ENCODE results near the gene LCN1.

LCN1 gene

GRCh38 chr9:135487281-135488012 is 33.8 kb upstream of the LCN1 start:
- no peak for DNase-seq
- H3K79me2 ChIP-seq (ENCODE audit: low read length): no peaks in the 10 kb centered on the region
- TF ChIP-seq EZH2phosphoT487 (IDR thresholded peaks at IDR 0.05; ENCODE audit: low read length) (no peak), EZH2 (optimal IDR thresholded peaks at IDR 0.05; ENCODE audit: low read depth, low read length) (no peak), CTCF (IDR thresholded peaks at IDR 0.05; ENCODE audit: low read length) (no peak)
- no peaks in the 10 kb centered on the region for H3K9me2 ChIP-seq (replicated peaks; ENCODE audit: insufficient read depth, low read length)
- no peaks in the 10 kb centered on the region for H3K9me3 ChIP-seq (replicated peaks; ENCODE audit: insufficient read depth, low read length)
- no peak overlapping the region for H3K9ac ChIP-seq (ENCODE audit: low read length)
- H3K27me3 ChIP-seq (replicated peaks; ENCODE audit: insufficient read depth, low read length): no peaks in the 10 kb centered on the region
- no peak overlapping the region for H2AFZ ChIP-seq (ENCODE audit: low read length)
- no peaks in the 10 kb centered on the region for H3K36me3 ChIP-seq (replicated peaks; ENCODE audit: insufficient read depth, low read length)
- H3K4me1 ChIP-seq (ENCODE audit: low read length): no peaks in the 10 kb centered on the region
- H3K27ac ChIP-seq (ENCODE audit: low read length): no peak overlapping the region
- H3F3A ChIP-seq (ENCODE audit: insufficient read depth, low read length): no peaks in the 10 kb centered on the region
- no peaks in the 10 kb centered on the region for H4K20me1 ChIP-seq (ENCODE audit: insufficient read depth, low read length)
- H3K4me2 ChIP-seq (ENCODE audit: low read depth, low read length): no peak overlapping the region
- no peak overlapping the region for H3K4me3 ChIP-seq (ENCODE audit: low read length)

- H3K9me3 ChIP-seq (replicated peaks; ENCODE audit: insufficient read depth, low read length): no peaks in the 10 kb centered on the region
- H3F3A ChIP-seq (ENCODE audit: insufficient read depth, low read length): no peaks in the 10 kb centered on the region
- H3K36me3 ChIP-seq (replicated peaks; ENCODE audit: insufficient read depth, low read length): no peaks in the 10 kb centered on the region
- H3K27me3 ChIP-seq (replicated peaks; ENCODE audit: insufficient read depth, low read length): no peaks in the 10 kb centered on the region
- H3K27ac ChIP-seq (ENCODE audit: low read length): no peak overlapping the region
- H3K9me2 ChIP-seq (replicated peaks; ENCODE audit: insufficient read depth, low read length): no peaks in the 10 kb centered on the region
- H3K4me2 ChIP-seq (ENCODE audit: low read depth, low read length): no peak overlapping the region
- no peak overlapping the region for H3K4me3 ChIP-seq (ENCODE audit: low read length)
- no peaks in the 10 kb centered on the region for H3K79me2 ChIP-seq (ENCODE audit: low read length)
- DNase-seq: no peak
- H3K4me1 ChIP-seq (ENCODE audit: low read length): no peaks in the 10 kb centered on the region
- H3K9ac ChIP-seq (ENCODE audit: low read length): no peak overlapping the region
- no peak for TF ChIP-seq EZH2phosphoT487 (IDR thresholded peaks at IDR 0.05; ENCODE audit: low read length)
- no peaks in the 10 kb centered on the region for H4K20me1 ChIP-seq (ENCODE audit: insufficient read depth, low read length)
- no peak overlapping the region for H2AFZ ChIP-seq (ENCODE audit: low read length)
Observed at GRCh38 chr9:135488013-135488330, 33.3 kb upstream of the LCN1 start.

- Histone ChIP-seq H3K79me2 (ENCODE audit: low read length) (no peaks in the 10 kb centered on the region), H3K9me2 (replicated peaks; ENCODE audit: insufficient read depth, low read length) (no peaks in the 10 kb centered on the region), H3K4me2 (ENCODE audit: low read depth, low read length) (no peak overlapping the region), H3K4me3 (ENCODE audit: low read length) (no peak overlapping the region), H2AFZ (ENCODE audit: low read length) (no peak overlapping the region), H4K20me1 (ENCODE audit: insufficient read depth, low read length) (no peaks in the 10 kb centered on the region), H3K4me1 (ENCODE audit: low read length) (no peaks in the 10 kb centered on the region), H3K27ac (ENCODE audit: low read length) (no peak overlapping the region), H3K9me3 (replicated peaks; ENCODE audit: insufficient read depth, low read length) (no peaks in the 10 kb centered on the region), H3F3A (ENCODE audit: insufficient read depth, low read length) (no peaks in the 10 kb centered on the region), H3K36me3 (replicated peaks; ENCODE audit: insufficient read depth, low read length) (no peaks in the 10 kb centered on the region), H3K9ac (ENCODE audit: low read length) (no peak overlapping the region), H3K27me3 (replicated peaks; ENCODE audit: insufficient read depth, low read length) (no peaks in the 10 kb centered on the region)
- TF ChIP-seq EZH2 (optimal IDR thresholded peaks at IDR 0.05; ENCODE audit: low read depth, low read length): no peak
- TF ChIP-seq EZH2phosphoT487 (IDR thresholded peaks at IDR 0.05; ENCODE audit: low read length): no peak
- no peak for TF ChIP-seq CTCF (IDR thresholded peaks at IDR 0.05; ENCODE audit: low read length)
- no peak for DNase-seq
Observed at GRCh38 chr9:135488527-135488926, 32.7 kb upstream of the LCN1 start.

GRCh38 chr9:135489188-135489906 is 31.9 kb upstream of the LCN1 start:
- H4K20me1 ChIP-seq (ENCODE audit: insufficient read depth, low read length): no peaks in the 10 kb centered on the region
- H3K27ac ChIP-seq (ENCODE audit: low read length): no peak overlapping the region
- H3F3A ChIP-seq (ENCODE audit: insufficient read depth, low read length): no peaks in the 10 kb centered on the region
- no peak overlapping the region for H2AFZ ChIP-seq (ENCODE audit: low read length)
- no peaks in the 10 kb centered on the region for H3K79me2 ChIP-seq (ENCODE audit: low read length)
- H3K9me3 ChIP-seq (replicated peaks; ENCODE audit: insufficient read depth, low read length): no peaks in the 10 kb centered on the region
- no peak overlapping the region for H3K4me3 ChIP-seq (ENCODE audit: low read length)
- TF ChIP-seq EZH2 (optimal IDR thresholded peaks at IDR 0.05; ENCODE audit: low read depth, low read length) (no peak), CTCF (IDR thresholded peaks at IDR 0.05; ENCODE audit: low read length) (no peak), EZH2phosphoT487 (IDR thresholded peaks at IDR 0.05; ENCODE audit: low read length) (no peak)
- no peaks in the 10 kb centered on the region for H3K9me2 ChIP-seq (replicated peaks; ENCODE audit: insufficient read depth, low read length)
- H3K9ac ChIP-seq (ENCODE audit: low read length): no peak overlapping the region
- no peak for DNase-seq
- H3K36me3 ChIP-seq (replicated peaks; ENCODE audit: insufficient read depth, low read length): no peaks in the 10 kb centered on the region
- no peaks in the 10 kb centered on the region for H3K4me1 ChIP-seq (ENCODE audit: low read length)
- H3K27me3 ChIP-seq (replicated peaks; ENCODE audit: insufficient read depth, low read length): peaks cover 6% of the 10 kb centered on the region
- no peak overlapping the region for H3K4me2 ChIP-seq (ENCODE audit: low read depth, low read length)

All from MM.1S (cell line).